ENCODE measurements around the gene TET1. TPM values are rescaled to one million over a fixed set of nuclear protein-coding genes. Genes with fewer than 3 reads are reported as not detected.

Gene TET1
- total and polyA plus RNA-seq, 2 experiments from 2014 or later, result 37.2 to 90.5 TPM

- Histone ChIP-seq H2AFZ (no peak overlapping the region), H3K4me3 (no peak overlapping the region), H3K79me2 (replicated peaks; ENCODE audit: insufficient read depth) (peaks cover 96% of the 10 kb centered on the region), H3K4me1 (ENCODE audit: insufficient read depth) (peaks cover 50% of the 10 kb centered on the region), H3K9me2 (ENCODE audit: insufficient read depth) (no peaks in the 10 kb centered on the region), H3K4me2 (no peak overlapping the region), H3K27ac (ENCODE audit: low read depth) (peak overlapping the region; percentile 13; the same call in 1 of the 2 replicates), H3K36me3 (ENCODE audit: insufficient read depth) (no peaks in the 10 kb centered on the region), H4K20me1 (replicated peaks; ENCODE audit: insufficient read depth) (peaks cover 46% of the 10 kb centered on the region), H3F3A (replicated peaks; ENCODE audit: low read depth) (0 out of 2 replicates have a peak, but pooled peaks cover 4% of the 10 kb centered on the region), H3K27me3 (ENCODE audit: insufficient read depth) (no peaks in the 10 kb centered on the region)
- Mint-ChIP-seq H3K4me1 (peaks cover 45% of the 10 kb centered on the region), H3K27me3 (ENCODE audit: insufficient read depth, low read depth, poor library complexity) (peaks cover 6% of the 10 kb centered on the region), H3K9me3 (no peaks in the 10 kb centered on the region), H3K36me3 (ENCODE audit: low read depth) (peaks cover 21% of the 10 kb centered on the region), H3K27ac (peak overlapping the region; percentile 65; the same call in 1 of the 2 replicates), H3K4me3 (no peak overlapping the region)
- ATAC-seq, result no peak
- TF ChIP-seq ZNF331 (CRISPR knock-in tag; IDR thresholded peaks at IDR 0.05; ENCODE audit: low read depth) (no peak), NANOG (IDR thresholded peaks at IDR 0.05; ENCODE audit: borderline replicate concordance) (no peak)
- no peak for DNase-seq (ENCODE audit: low spot score)
Measured at GRCh38 chr10:68566955-68567354, 6.8 kb downstream of the TET1 start.

GRCh38 chr10:68572151-68572550 lies 12.0 kb downstream of the TET1 start:
- no peak overlapping the region for H3K27ac Mint-ChIP-seq
- peaks cover 96% of the 10 kb centered on the region for H3K79me2 ChIP-seq (replicated peaks; ENCODE audit: insufficient read depth)
- TF ChIP-seq EZH2 (IDR thresholded peaks at IDR 0.05; ENCODE audit: low read depth, unreplicated experiment) (no peak), NANOG (IDR thresholded peaks at IDR 0.05; ENCODE audit: borderline replicate concordance) (no peak), ZNF114 (CRISPR knock-in tag; IDR thresholded peaks at IDR 0.05) (no peak), EZH2phosphoT487 (IDR thresholded peaks at IDR 0.05; ENCODE audit: unreplicated experiment) (no peak), CREB1 (CRISPR knock-in tag; IDR thresholded peaks at IDR 0.05; ENCODE audit: low read depth) (no peak), POLR2AphosphoS5 (IDR thresholded peaks at IDR 0.05; ENCODE audit: low read depth) (no peak), ZNF462 (CRISPR knock-in tag; IDR thresholded peaks at IDR 0.05) (no peak), CTCF (conservative IDR thresholded peaks at IDR 0.05; ENCODE audit: low read depth in 2 of 2) (no peak), STAT1 (IDR thresholded peaks at IDR 0.05; ENCODE audit: unreplicated experiment) (no peak), JUNB (IDR thresholded peaks at IDR 0.05; ENCODE audit: unreplicated experiment) (no peak)

More at GRCh38 chr10:68572151-68572550, 12.0 kb downstream of the TET1 start:
- Histone ChIP-seq H3K27me3 (ENCODE audit: insufficient read depth) (no peaks in the 10 kb centered on the region), H3K4me2 (no peak overlapping the region), H3K36me3 (ENCODE audit: insufficient read depth) (peaks cover 27% of the 10 kb centered on the region), H3F3A (replicated peaks; ENCODE audit: low read depth) (no peaks in the 10 kb centered on the region), H4K20me1 (replicated peaks; ENCODE audit: insufficient read depth) (peaks cover 59% of the 10 kb centered on the region), H3K9me2 (ENCODE audit: insufficient read depth) (no peaks in the 10 kb centered on the region), H3K4me3 (no peak overlapping the region), H3K27ac (ENCODE audit: low read depth) (peak overlapping the region; percentile 59; the same call in 1 of the 2 replicates), H3K4me1 (ENCODE audit: insufficient read depth) (peaks cover 13% of the 10 kb centered on the region), H2AFZ (no peak overlapping the region)
- H3K9me3 Mint-ChIP-seq, result no peaks in the 10 kb centered on the region
- H3K4me1 Mint-ChIP-seq, result peaks cover 6% of the 10 kb centered on the region; the same call in 2 of the 3 replicates
- no peak for DNase-seq (ENCODE audit: low spot score)
- H3K27me3 Mint-ChIP-seq (ENCODE audit: insufficient read depth, low read depth, poor library complexity), result peaks cover 7% of the 10 kb centered on the region
- no peak for ATAC-seq
- H3K4me3 Mint-ChIP-seq, result no peak overlapping the region
- peaks cover 48% of the 10 kb centered on the region for H3K36me3 Mint-ChIP-seq (ENCODE audit: low read depth)

All from GM23338 (cell line).